OCI-LY1 (cell line): ENCODE data around the gene RANGAP1.

ENCODE experiments used
- CTCF ChIP-seq: fragments of 200-600 bp; sonication (generic), shearing (Covaris generic); IDR thresholded peaks from 2 replicates; pipeline ENCODE4 v1.5.1; 2017; ENCODE audit warnings: mild to moderate bottlenecking, antibody characterized with exemption, low read length, moderate library complexity, mixed read lengths
- EZH2 ChIP-seq: fragments of 200-600 bp; sonication (generic), shearing (Covaris generic); IDR thresholded peaks from 2 replicates; pipeline ENCODE4 v1.8.0; 2017; ENCODE audit warnings: borderline replicate concordance, mixed run types, mild to moderate bottlenecking, antibody characterized with exemption, low read length, moderate library complexity, mixed read lengths

- TF ChIP-seq CTCF (no peak), EZH2 (no peak)
These were observed 14.7 kb upstream of the RANGAP1 start for GRCh38 chr22:41300661-41301060.
